ENCODE results near the gene PLEKHA6.

PLEKHA6 gene

GRCh38 chr1:204203206-204203767, 156.4 kb downstream of the PLEKHA6 start:
- DNase-seq = no peak

GRCh38 chr1:204202481-204202880, 157.2 kb downstream of the PLEKHA6 start:
- no peak for DNase-seq

- no peak for DNase-seq
These were observed 158.2 kb downstream of the PLEKHA6 start for GRCh38 chr1:204201348-204202040.

GRCh38 chr1:204199579-204199978, 160.2 kb downstream of the PLEKHA6 start:
- no peak for DNase-seq

GRCh38 chr1:204198348-204199340, 161.1 kb downstream of the PLEKHA6 start:
- DNase-seq = peak; percentile 62

GRCh38 chr1:204197068-204197467, 162.7 kb downstream of the PLEKHA6 start:
- no peak for DNase-seq

GRCh38 chr1:204196068-204196795, 163.5 kb downstream of the PLEKHA6 start, which contains the start of gene KISS1:
TSS of gene KISS1 (minus strand) at chr1:204196491. CDS start at chr1:204192876, 3,615 bp downstream.
- peak; percentile 38 for DNase-seq

GRCh38 chr1:204194771-204195170, 165.0 kb downstream of the PLEKHA6 start:
- DNase-seq = no peak

- DNase-seq = no peak
These were observed 165.6 kb downstream of the PLEKHA6 start for GRCh38 chr1:204194080-204194479.

GRCh38 chr1:204192589-204193352, 167.0 kb downstream of the PLEKHA6 start:
- no peak for DNase-seq

GRCh38 chr1:204192046-204192445, 167.7 kb downstream of the PLEKHA6 start:
- no peak for DNase-seq

GRCh38 chr1:204191456-204191855, 168.3 kb downstream of the PLEKHA6 start:
- no peak for DNase-seq

- peak; percentile 56 for DNase-seq
These were observed 169.2 kb downstream of the PLEKHA6 start for GRCh38 chr1:204190212-204191211.

- no peak for DNase-seq
These were observed 170.6 kb downstream of the PLEKHA6 start for GRCh38 chr1:204188959-204189639.

- DNase-seq = no peak
These were observed 173.1 kb downstream of the PLEKHA6 start for GRCh38 chr1:204186597-204186996.

GRCh38 chr1:204181116-204181515, 178.6 kb downstream of the PLEKHA6 start:
- no peak for DNase-seq

- no peak for DNase-seq
These were observed 179.6 kb downstream of the PLEKHA6 start for GRCh38 chr1:204180133-204180532.

GRCh38 chr1:204178487-204179281, 181.0 kb downstream of the PLEKHA6 start:
- no peak for DNase-seq

GRCh38 chr1:204177133-204177532, 182.6 kb downstream of the PLEKHA6 start:
- DNase-seq = no peak
